H9 (cell line): ENCODE measurements around the gene TFB1M. TPM values are rescaled to one million over a fixed set of nuclear protein-coding genes. Genes with fewer than 3 reads are reported as not detected.

Experiments used
- DNase-seq: peaks from one replicate; pipeline ENCODE4 v3.0.0-alpha.2; 2017
- H2AFZ ChIP-seq: one replicate; pipeline ENCODE4 v1.6.1; 2013; ENCODE audit warnings: mild to moderate bottlenecking, low read length, control low read depth, moderate library complexity
- H2AK5ac ChIP-seq: 2 replicates; pipeline ENCODE4 v1.6.1; 2013; ENCODE audit warnings: low read length, control low read depth, mixed read lengths; ENCODE audit not compliant: insufficient read length
- H2BK120ac ChIP-seq: one replicate; pipeline ENCODE4 v1.6.1; 2013; ENCODE audit warnings: low read depth, mild to moderate bottlenecking, low read length, control low read depth, inconsistent platforms; ENCODE audit not compliant: poor library complexity, severe bottlenecking
- H2BK12ac ChIP-seq: 2 replicates; pipeline ENCODE4 v1.6.1; 2013; ENCODE audit warnings: low read length, control low read depth, mixed read lengths, low read depth; ENCODE audit not compliant: insufficient read length
- H2BK15ac ChIP-seq: 2 replicates; pipeline ENCODE4 v1.6.1; 2013; ENCODE audit warnings: low read depth, low read length, control low read depth
- H2BK20ac ChIP-seq: one replicate; pipeline ENCODE4 v1.6.1; 2013; ENCODE audit warnings: low read depth, mild to moderate bottlenecking, low read length, control low read depth, inconsistent platforms; ENCODE audit not compliant: poor library complexity, severe bottlenecking
- H2BK5ac ChIP-seq: 2 replicates; pipeline ENCODE4 v1.6.1; 2013; ENCODE audit warnings: low read length, control low read depth, mixed read lengths; ENCODE audit not compliant: insufficient read length
- H3K14ac ChIP-seq: 2 replicates; pipeline ENCODE4 v1.6.1; 2013; ENCODE audit warnings: low read length, control low read depth; ENCODE audit not compliant: insufficient read depth
- H3K18ac ChIP-seq: 2 replicates; pipeline ENCODE4 v1.6.1; 2013; ENCODE audit warnings: low read depth, mild to moderate bottlenecking, mixed read lengths, low read length, control low read depth; ENCODE audit not compliant: insufficient read length
- H3K23ac ChIP-seq: 2 replicates; pipeline ENCODE4 v1.6.1; 2013; ENCODE audit warnings: low read length, control low read depth, mixed read lengths, low read depth; ENCODE audit not compliant: insufficient read length
- H3K23me2 ChIP-seq: 2 replicates; pipeline ENCODE4 v1.6.1; 2013; ENCODE audit warnings: low read depth, mild to moderate bottlenecking, mixed read lengths, low read length, control low read depth; ENCODE audit not compliant: insufficient read length, poor library complexity, severe bottlenecking
- H3K27ac ChIP-seq: 2 replicates; pipeline ENCODE4 v1.5.1; 2013; ENCODE audit warnings: low read length, control low read depth, mixed read lengths, low read depth; ENCODE audit not compliant: insufficient read length
- H3K27me3 ChIP-seq: 2 replicates; pipeline ENCODE4 v1.6.1; 2013; ENCODE audit warnings: low read length, control low read depth, inconsistent platforms; ENCODE audit not compliant: insufficient read depth
- H3K4ac ChIP-seq: 2 replicates; pipeline ENCODE4 v1.6.1; 2013; ENCODE audit warnings: low read depth, mild to moderate bottlenecking, control low read depth, inconsistent platforms, low read length, moderate library complexity
- H3K4me1 ChIP-seq: 2 replicates; pipeline ENCODE4 v1.6.1; 2013; ENCODE audit warnings: low read length, control low read depth, inconsistent platforms; ENCODE audit not compliant: insufficient read depth
- H3K4me2 ChIP-seq: 2 replicates; pipeline ENCODE4 v1.6.1; 2013; ENCODE audit warnings: low read length, control low read depth, mixed read lengths; ENCODE audit not compliant: insufficient read length, insufficient read depth
- H3K56ac ChIP-seq: 2 replicates; pipeline ENCODE4 v1.6.1; 2013; ENCODE audit warnings: low read depth, mild to moderate bottlenecking, mixed read lengths, low read length, control low read depth; ENCODE audit not compliant: insufficient read length
- H3K79me1 ChIP-seq: 2 replicates; pipeline ENCODE4 v1.6.1; 2013; ENCODE audit warnings: low read depth, mild to moderate bottlenecking, moderate library complexity, low read length, control low read depth, inconsistent platforms; ENCODE audit not compliant: insufficient read depth, poor library complexity, severe bottlenecking
- H3K79me2 ChIP-seq: 2 replicates; pipeline ENCODE4 v1.6.1; 2013; ENCODE audit warnings: low read length, control low read depth, inconsistent platforms; ENCODE audit not compliant: insufficient read depth
- H3K9ac ChIP-seq: 2 replicates; pipeline ENCODE4 v1.6.1; 2013; ENCODE audit warnings: low read length, control low read depth, mixed read lengths; ENCODE audit not compliant: insufficient read length; ENCODE audit errors: extremely low read depth
- H3K9me3 ChIP-seq: one replicate; pipeline ENCODE4 v1.6.1; 2013; ENCODE audit warnings: low read depth, low read length, inconsistent platforms; ENCODE audit not compliant: control insufficient read depth
- H3T11ph ChIP-seq: one replicate; pipeline ENCODE4 v1.6.1; 2013; ENCODE audit warnings: mild to moderate bottlenecking, low read length, control low read depth, inconsistent platforms
- H4K20me1 ChIP-seq: one replicate; pipeline ENCODE4 v1.6.1; 2013; ENCODE audit not compliant: control insufficient read depth, insufficient read length, insufficient read depth
- H4K5ac ChIP-seq: 2 replicates; pipeline ENCODE4 v1.6.1; 2013; ENCODE audit warnings: low read depth, mild to moderate bottlenecking, mixed read lengths, low read length, control low read depth; ENCODE audit not compliant: insufficient read length
- H4K8ac ChIP-seq: replicated peaks from 2 replicates; pipeline ENCODE4 v1.6.1; 2013; ENCODE audit warnings: low read length, control low read depth, mixed read lengths, low read depth; ENCODE audit not compliant: insufficient read length
- H4K91ac ChIP-seq: 2 replicates; pipeline ENCODE4 v1.6.1; 2013; ENCODE audit warnings: low read depth, mild to moderate bottlenecking, moderate library complexity, mixed read lengths, low read length, control low read depth; ENCODE audit not compliant: insufficient read length
- H3K27ac Mint-ChIP-seq, 3 experiments: 2 replicates in 2 of 3; 3 replicates in 1 of 3; pipeline ENCODE4 v1.8.0; 2020 to 2021; ENCODE audit warnings: mixed read lengths in 3 of 3, mild to moderate bottlenecking in 1 of 3, moderate library complexity in 1 of 3
- H3K27me3 Mint-ChIP-seq: 2 replicates; pipeline ENCODE4 v1.8.0; 2021; ENCODE audit warnings: low read depth, mild to moderate bottlenecking, moderate library complexity, mixed read lengths
- H3K36me3 Mint-ChIP-seq, 3 experiments: 2 replicates in 2 of 3; 3 replicates in 1 of 3; pipeline ENCODE4 v1.8.0; 2020 to 2021; ENCODE audit warnings: low read depth in 3 of 3, mixed read lengths in 3 of 3; ENCODE audit not compliant: insufficient read depth in 1 of 3
- H3K4me1 Mint-ChIP-seq, 2 experiments: 2 replicates each; pipeline ENCODE4 v1.8.0; 2020; ENCODE audit warnings: mixed read lengths in 2 of 2
- H3K4me3 Mint-ChIP-seq, 2 experiments: 2 replicates in 1 of 2; 3 replicates in 1 of 2; pipeline ENCODE4 v1.8.0; 2020 to 2021; ENCODE audit warnings: mild to moderate bottlenecking in 2 of 2, mixed read lengths in 2 of 2, moderate library complexity in 1 of 2
- H3K9me3 Mint-ChIP-seq, 2 experiments: 2 replicates in 1 of 2; 3 replicates in 1 of 2; pipeline ENCODE4 v1.8.0; 2020; ENCODE audit warnings: mild to moderate bottlenecking in 2 of 2, mixed read lengths in 2 of 2, moderate library complexity in 1 of 2
- CTCF ChIP-seq: fragments of 200-600 bp; sonication (generic); conservative IDR thresholded peaks from 3 replicates; pipeline ENCODE4 v1.8.0; 2021; ENCODE audit warnings: antibody characterized with exemption, mild to moderate bottlenecking
- WGBS: extraction: QIAGEN DNeasy Blood & Tissue Kit; methylation state at CpG from one replicate; pipeline ENCODE4 v1.1.7; 2013; ENCODE audit warnings: missing lambda C conversion rate, low lambda C conversion rate, mixed read lengths; ENCODE audit not compliant: insufficient read length; ENCODE audit errors: extremely low coverage; 5-methylcytosine and 5-hydroxymethylcytosine counted together
- total RNA-seq: library from RNA; stranded (reverse); gene quantifications from 2 replicates; pipeline ENCODE4 v1.2.1, GENCODE V29; 2021

TFB1M gene
- total RNA-seq, 1 experiment from 2014 or later: 28.6 TPM

- Mint-ChIP-seq H3K9me3 (peaks cover 0 to 3% of the 10 kb centered on the region in 2 experiments; a peak in 2 of 5 replicates), H3K36me3 (peaks cover 23 to 45% (median 28%) of the 10 kb centered on the region in 3 experiments), H3K4me1 (peaks cover 16 to 23% of the 10 kb centered on the region in 2 experiments), H3K27ac (peak overlapping the region in 2 of 3 experiments; percentile 13 to 63; a peak in 2 of 7 replicates), H3K4me3 (no peak overlapping the region), H3K27me3 (no peaks in the 10 kb centered on the region)
- Histone ChIP-seq H3K79me2 (0 out of 2 replicates have a peak, but pooled peaks cover 3% of the 10 kb centered on the region), H3T11ph (no peak overlapping the region), H3K14ac (no peak overlapping the region), H3K27ac (no peak overlapping the region), H2BK120ac (no peak overlapping the region), H2BK20ac (no peak overlapping the region), H3K9me3 (no peaks in the 10 kb centered on the region), H3K4ac (no peak overlapping the region), H4K8ac (no peak overlapping the region), H3K23ac (no peak overlapping the region), H3K4me1 (0 out of 2 replicates have a peak, but pooled peaks cover 1% of the 10 kb centered on the region), H3K9ac (no peak overlapping the region), H2AFZ (no peak overlapping the region), H3K27me3 (no peaks in the 10 kb centered on the region), H2AK5ac (no peak overlapping the region), H2BK12ac (no peak overlapping the region), H3K18ac (no peak overlapping the region), H3K56ac (no peak overlapping the region), H3K4me2 (no peak overlapping the region), H4K20me1 (no peaks in the 10 kb centered on the region), H4K5ac (no peak overlapping the region), H2BK5ac (no peak overlapping the region), H4K91ac (no peak overlapping the region), H3K23me2 (no peaks in the 10 kb centered on the region), H2BK15ac (no peak overlapping the region), H3K79me1 (no peaks in the 10 kb centered on the region)
- WGBS: no CpG with 5 or more reads among the region's 2 CpGs
- DNase-seq: no peak
- no peak for TF ChIP-seq CTCF
Observed at GRCh38 chr6:155267411-155267810, 46.9 kb downstream of the TFB1M start.
